ENCODE measurements around the gene SHH. TPM values are rescaled to one million over a fixed set of nuclear protein-coding genes. Genes with fewer than 3 reads are reported as not detected.

Gene SHH
- 0.08 and 0.11 TPM in 2 replicates for total RNA-seq
- long read RNA-seq = 0 reads

GRCh38 chr7:155811895-155812761 is at the start of gene SHH:
Gene SHH, minus strand, starts transcription at chr7:155812463. Its CDS starts 341 bp downstream, at chr7:155812122.
- Mint-ChIP-seq H3K27me3 (ENCODE audit: unreplicated experiment) (peaks cover 64% of the 10 kb centered on the region), H3K9me3 (ENCODE audit: unreplicated experiment) (no peaks in the 10 kb centered on the region), H3K4me3 (ENCODE audit: unreplicated experiment) (peak within 1 kb of the TSS; percentile 74), H3K4me1 (ENCODE audit: unreplicated experiment) (peaks cover 33% of the 10 kb centered on the region), H3K36me3 (ENCODE audit: unreplicated experiment) (no peaks in the 10 kb centered on the region), H3K27ac (ENCODE audit: unreplicated experiment) (no peak within 1 kb of the TSS)
- no peak for DNase-seq (ENCODE audit: extremely low spot score, unreplicated experiment)
- TF ChIP-seq CTCF (IDR thresholded peaks at IDR 0.05) = no peak

- peaks cover 6% of the 10 kb centered on the region for H3K27me3 Mint-ChIP-seq (ENCODE audit: unreplicated experiment)
- DNase-seq (ENCODE audit: extremely low spot score, unreplicated experiment) = peak; percentile 73
- H3K4me3 Mint-ChIP-seq (ENCODE audit: unreplicated experiment) = no peak overlapping the region
- TF ChIP-seq CTCF (IDR thresholded peaks at IDR 0.05) = no peak
- H3K9me3 Mint-ChIP-seq (ENCODE audit: unreplicated experiment) = no peaks in the 10 kb centered on the region
- H3K27ac Mint-ChIP-seq (ENCODE audit: unreplicated experiment) = no peak overlapping the region
- no peaks in the 10 kb centered on the region for H3K36me3 Mint-ChIP-seq (ENCODE audit: unreplicated experiment)
- peaks cover 11% of the 10 kb centered on the region for H3K4me1 Mint-ChIP-seq (ENCODE audit: unreplicated experiment)
Measured at GRCh38 chr7:155861480-155861868, 49.2 kb upstream of the SHH start.

GRCh38 chr7:155860840-155861479 is 48.7 kb upstream of the SHH start:
- H3K36me3 Mint-ChIP-seq (ENCODE audit: unreplicated experiment) = no peaks in the 10 kb centered on the region
- H3K27ac Mint-ChIP-seq (ENCODE audit: unreplicated experiment) = no peak overlapping the region
- no peaks in the 10 kb centered on the region for H3K9me3 Mint-ChIP-seq (ENCODE audit: unreplicated experiment)
- peaks cover 4% of the 10 kb centered on the region for H3K27me3 Mint-ChIP-seq (ENCODE audit: unreplicated experiment)
- no peak for TF ChIP-seq CTCF (IDR thresholded peaks at IDR 0.05)
- peaks cover 11% of the 10 kb centered on the region for H3K4me1 Mint-ChIP-seq (ENCODE audit: unreplicated experiment)
- H3K4me3 Mint-ChIP-seq (ENCODE audit: unreplicated experiment) = no peak overlapping the region
- DNase-seq (ENCODE audit: extremely low spot score, unreplicated experiment) = peak; percentile 83

GRCh38 chr7:155860461-155860839 is 48.2 kb upstream of the SHH start:
- H3K4me3 Mint-ChIP-seq (ENCODE audit: unreplicated experiment) = no peak overlapping the region
- H3K9me3 Mint-ChIP-seq (ENCODE audit: unreplicated experiment) = no peaks in the 10 kb centered on the region
- no peak overlapping the region for H3K27ac Mint-ChIP-seq (ENCODE audit: unreplicated experiment)
- no peaks in the 10 kb centered on the region for H3K36me3 Mint-ChIP-seq (ENCODE audit: unreplicated experiment)
- peaks cover 2% of the 10 kb centered on the region for H3K27me3 Mint-ChIP-seq (ENCODE audit: unreplicated experiment)
- H3K4me1 Mint-ChIP-seq (ENCODE audit: unreplicated experiment) = peaks cover 11% of the 10 kb centered on the region
- peak; percentile 15 for DNase-seq (ENCODE audit: extremely low spot score, unreplicated experiment)
- no peak for TF ChIP-seq CTCF (IDR thresholded peaks at IDR 0.05)

- no peak overlapping the region for H3K4me3 Mint-ChIP-seq (ENCODE audit: unreplicated experiment)
- H3K36me3 Mint-ChIP-seq (ENCODE audit: unreplicated experiment) = no peaks in the 10 kb centered on the region
- no peak for TF ChIP-seq CTCF (IDR thresholded peaks at IDR 0.05)
- H3K9me3 Mint-ChIP-seq (ENCODE audit: unreplicated experiment) = peaks cover 6% of the 10 kb centered on the region
- peaks cover 11% of the 10 kb centered on the region for H3K4me1 Mint-ChIP-seq (ENCODE audit: unreplicated experiment)
- DNase-seq (ENCODE audit: extremely low spot score, unreplicated experiment) = peak; percentile 32
- peaks cover 5% of the 10 kb centered on the region for H3K27me3 Mint-ChIP-seq (ENCODE audit: unreplicated experiment)
- H3K27ac Mint-ChIP-seq (ENCODE audit: unreplicated experiment) = no peak overlapping the region
Measured at GRCh38 chr7:155858521-155859061, 46.3 kb upstream of the SHH start.
